ENCODE measurements around the gene GLS.

DNA sequence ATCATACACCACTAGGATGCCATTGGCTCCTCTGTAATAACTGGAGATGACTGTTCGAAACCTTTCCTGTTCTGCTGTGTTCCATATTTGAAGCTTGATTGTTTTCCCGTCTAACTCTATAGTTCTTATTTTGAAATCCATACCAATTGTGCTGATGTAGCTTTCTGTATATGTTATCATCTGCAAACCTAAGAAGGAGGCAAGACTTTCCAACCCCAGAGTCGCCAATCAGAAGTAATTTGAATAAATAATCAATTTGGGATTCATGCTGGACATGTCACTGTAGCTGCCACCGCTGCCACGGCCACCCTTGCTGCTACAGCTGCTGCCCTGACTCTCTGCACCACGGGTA lies 112.6 kb downstream of the GLS start:
- TF ChIP-seq, protein P1, sequence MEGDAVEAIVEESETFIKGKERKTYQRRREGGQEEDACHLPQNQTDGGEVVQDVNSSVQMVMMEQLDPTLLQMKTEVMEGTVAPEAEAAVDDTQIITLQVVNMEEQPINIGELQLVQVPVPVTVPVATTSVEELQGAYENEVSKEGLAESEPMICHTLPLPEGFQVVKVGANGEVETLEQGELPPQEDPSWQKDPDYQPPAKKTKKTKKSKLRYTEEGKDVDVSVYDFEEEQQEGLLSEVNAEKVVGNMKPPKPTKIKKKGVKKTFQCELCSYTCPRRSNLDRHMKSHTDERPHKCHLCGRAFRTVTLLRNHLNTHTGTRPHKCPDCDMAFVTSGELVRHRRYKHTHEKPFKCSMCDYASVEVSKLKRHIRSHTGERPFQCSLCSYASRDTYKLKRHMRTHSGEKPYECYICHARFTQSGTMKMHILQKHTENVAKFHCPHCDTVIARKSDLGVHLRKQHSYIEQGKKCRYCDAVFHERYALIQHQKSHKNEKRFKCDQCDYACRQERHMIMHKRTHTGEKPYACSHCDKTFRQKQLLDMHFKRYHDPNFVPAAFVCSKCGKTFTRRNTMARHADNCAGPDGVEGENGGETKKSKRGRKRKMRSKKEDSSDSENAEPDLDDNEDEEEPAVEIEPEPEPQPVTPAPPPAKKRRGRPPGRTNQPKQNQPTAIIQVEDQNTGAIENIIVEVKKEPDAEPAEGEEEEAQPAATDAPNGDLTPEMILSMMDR (IDR thresholded peaks at IDR 0.05) = no peak
- TF ChIP-seq POLR2A (IDR thresholded peaks at IDR 0.05) = no peak

Data from thyroid gland (tissue), 4 donors.